Heart left ventricle (tissue), 16 donors: ENCODE data around the gene HPS3. TPM values are rescaled to one million over a fixed set of nuclear protein-coding genes. Genes with fewer than 3 reads are reported as not detected.

Experiments used
- ATAC-seq, 4 donors: fragments of 200-7000 bp; cut with Tn5 transposase; one replicate each; pipeline ENCODE4 v1.9.1; 2020 to 2022; ENCODE audit warnings: moderate library complexity in 4 of 4, mild to moderate bottlenecking in 3 of 4, moderate number of reproducible peaks in 1 of 4
- DNase-seq, 5 donors: peaks; one replicate each; pipeline ENCODE4 v3.0.0-alpha.2; 2020
- H3K27ac ChIP-seq, 12 donors: fragments of 200-600 bp; sonication (generic) in 4 of 12; one replicate each; pipeline versions ENCODE4 v1.5.0 to v1.8.0; 2016 to 2022; ENCODE audit warnings: mild to moderate bottlenecking in 2 of 12
- H3K27me3 ChIP-seq, 9 donors: fragments of 200-600 bp; sonication (generic) in 2 of 9; one replicate each; pipeline versions ENCODE4 v1.5.1 to v1.8.0; 2016 to 2022; ENCODE audit warnings: mild to moderate bottlenecking in 3 of 9
- H3K36me3 ChIP-seq, 9 donors: fragments of 200-600 bp; sonication (generic) in 2 of 9; one replicate each; pipeline versions ENCODE4 v1.5.0 to v1.8.0; 2018 to 2022; ENCODE audit warnings: mild to moderate bottlenecking in 2 of 9
- H3K4me1 ChIP-seq, 12 donors: fragments of 200-600 bp; sonication (generic) in 4 of 12; one replicate each; pipeline versions ENCODE4 v1.5.0 to v1.8.0; 2016 to 2022; ENCODE audit warnings: mild to moderate bottlenecking in 3 of 12
- H3K4me3 ChIP-seq, 12 donors: fragments of 200-600 bp; sonication (generic) in 4 of 12; one replicate each; pipeline versions ENCODE4 v1.5.0 to v1.8.0; 2017 to 2022; ENCODE audit warnings: mild to moderate bottlenecking in 9 of 12, moderate library complexity in 4 of 12
- H3K9me3 ChIP-seq, 12 donors: fragments of 200-600 bp; sonication (generic) in 4 of 12; one replicate each; pipeline versions ENCODE4 v1.5.0 to v1.8.0; 2016 to 2022; ENCODE audit warnings: mild to moderate bottlenecking in 1 of 12
- CTCF ChIP-seq, 12 donors: fragments of 200-600 bp; sonication (generic) in 4 of 12; IDR thresholded peaks; one replicate each; pipeline versions ENCODE4 v1.5.0 to v1.8.0; 2018 to 2022; ENCODE audit warnings: antibody characterized with exemption in 12 of 12, mild to moderate bottlenecking in 5 of 12
- POLR2A ChIP-seq, 2 donors: fragments of 450-650 bp; IDR thresholded peaks; one replicate each; pipeline ENCODE4 v1.6.1; 2017; ENCODE audit warnings: antibody characterized with exemption in 2 of 2, mild to moderate bottlenecking in 2 of 2, moderate library complexity in 2 of 2
- WGBS, 4 donors: extraction: QIAGEN DNeasy Blood & Tissue Kit in 2 of 4; methylation state at CpG; one replicate each; pipeline versions ENCODE4 v1.1.5 to v1.1.7; 2013 to 2018; 5-methylcytosine and 5-hydroxymethylcytosine counted together
- intact Hi-C, 10 donors: fragments of 100-400 bp; cut with DNase I; formaldehyde crosslinking; loops; one replicate each; pipeline versions ENCODE4 v1.11.1 to v1.14.2; 2022
- polyA plus RNA-seq, 2 donors: library from polyadenylated mRNA; stranded (reverse); fragments of 200-250 nt; gene quantifications; one replicate each; pipeline ENCODE4 v1.2.3, GENCODE V29; 2013
- total RNA-seq, 9 donors: library from RNA; depleted of rRNA in 2 of 9; stranded (reverse); fragments of >200 nt in 2 of 9; fragmentation: NEBNext Ultra II Directional in 3 of 9; extraction: Animal tissue kit (Norgen Biotek cat#: 25700) in 3 of 9; gene quantifications; one replicate each; pipeline versions ENCODE4 v1.1.0 to v1.2.4, GENCODE V29; 2016 to 2023
- donor health status: ischemic (EF 13 %, LVEDD 7.1; RV severe dilation, severe dysfunction).
- donor health status: healthy with polysubstance abuse.
- donor health status: DM: no; HTN: yes; CAD: no.
- donor health status: DM: no; HTN: no; CAD: no.
- donor health status: ischemic (EF 25% LVEDD 6.9; RV normal size, moderate dysfunction).
- donor health status: ischemic (EF 25% LVEDD 5.7; RV mildly dilated, moderate dysfunction).
- donor health status: healthy.
- donor health status: DM: yes; HTN: yes; CAD: no.
- donor health status: ischemic (EF 35%, LVEDD 5.7; RV mildly dilated, moderate dysfunction).
- donor health status: nonischemic (EF 11% LVEDD 7.7; RV severe dilation, severe dysfunction).
- donor health status: DM: yes; HTN: yes; CAD: no.
- donor health status: PGD.
- donor health status: ischemic (EF 29% LVEDD 5.4; RV normal size, mild dysfunction).
- donor health status: nonischemic (EF 23%, LVEDD 6.1; RV moderate dilation, normal function).

HPS3 gene
- total and polyA plus RNA-seq, 11 donors: 3.0 to 15.6 (median 6.0) TPM

GRCh38 chr3:149114458-149114857 lies 15.0 kb upstream of the HPS3 start:
- Histone ChIP-seq H3K27ac (no peak overlapping the region), H3K4me1 (peaks cover 0 to 10% (median 0%) of the 10 kb centered on the region in 12 donors), H3K9me3 (no peaks in the 10 kb centered on the region), H3K36me3 (no peaks in the 10 kb centered on the region), H3K4me3 (no peak overlapping the region), H3K27me3 (no peaks in the 10 kb centered on the region)
- TF ChIP-seq POLR2A (IDR thresholded peaks at IDR 0.05) (no peak), CTCF (IDR thresholded peaks at IDR 0.05) (no peak)
- DNase-seq (no peak), ATAC-seq (peak in 1 of 4 donors; percentile 65)
- intact Hi-C loops: loop anchor here in 3 of 10 donors (10.0 kb wide), 3 partner anchors 160 to 660 kb away; no protein-coding TSS in a partner anchor
- 11 to 51% (median 23%) methylated on average over 1 of the region's 1 CpG for WGBS, 4 donors

GRCh38 chr3:149115114-149115513 lies 14.3 kb upstream of the HPS3 start:
- 86 to 90% (median 88%) methylated on average over 5 of the region's 5 CpGs for WGBS, 4 donors
- no peak overlapping the region for H3K27ac ChIP-seq

GRCh38 chr3:149118724-149119123 lies 10.7 kb upstream of the HPS3 start:
- H3K4me1 ChIP-seq: peaks cover 0 to 10% (median 0%) of the 10 kb centered on the region in 12 donors
- TF ChIP-seq CTCF (IDR thresholded peaks at IDR 0.05) (no peak), POLR2A (IDR thresholded peaks at IDR 0.05) (no peak)
- no peak overlapping the region for H3K4me3 ChIP-seq
- intact Hi-C loops: loop anchor here in 5 of 10 donors (5.0 to 10.0 kb wide), 6 partner anchors 161 to 656 kb away; no protein-coding TSS in a partner anchor
- H3K27ac ChIP-seq: no peak overlapping the region
- DNase-seq (no peak), ATAC-seq (no peak)
- WGBS, 4 donors: 88 to 100% (median 90%) methylated on average over 7 to 9 of the region's 9 CpGs
- no peaks in the 10 kb centered on the region for H3K9me3 ChIP-seq
- no peaks in the 10 kb centered on the region for H3K36me3 ChIP-seq
- no peaks in the 10 kb centered on the region for H3K27me3 ChIP-seq

More at GRCh38 chr3:149115114-149115513, 14.3 kb upstream of the HPS3 start:
- Histone ChIP-seq H3K27me3 (no peaks in the 10 kb centered on the region), H3K4me1 (peaks cover 0 to 10% (median 0%) of the 10 kb centered on the region in 12 donors), H3K9me3 (no peaks in the 10 kb centered on the region), H3K36me3 (no peaks in the 10 kb centered on the region), H3K4me3 (no peak overlapping the region)
- TF ChIP-seq CTCF (IDR thresholded peaks at IDR 0.05): no peak
- TF ChIP-seq POLR2A (IDR thresholded peaks at IDR 0.05): no peak
- no peak for ATAC-seq
- no peak for DNase-seq
- intact Hi-C loops: loop anchor here in 5 of 10 donors (5.0 to 10.0 kb wide), 6 partner anchors 158 to 660 kb away; no protein-coding TSS in a partner anchor

- 88 to 97% (median 96%) methylated on average over 1 of the region's 1 CpG for WGBS, 4 donors
- no peak for DNase-seq
- intact Hi-C loops: loop anchor here in 5 of 10 donors (5.0 to 10.0 kb wide), 6 partner anchors 162 to 655 kb away; no protein-coding TSS in a partner anchor
- no peak overlapping the region for H3K27ac ChIP-seq
- H3K4me3 ChIP-seq: no peak overlapping the region
- no peaks in the 10 kb centered on the region for H3K9me3 ChIP-seq
- ATAC-seq: no peak
- H3K27me3 ChIP-seq: no peaks in the 10 kb centered on the region
- TF ChIP-seq CTCF (IDR thresholded peaks at IDR 0.05) (no peak), POLR2A (IDR thresholded peaks at IDR 0.05) (no peak)
- H3K36me3 ChIP-seq: no peaks in the 10 kb centered on the region
- peaks cover 0 to 8% (median 0%) of the 10 kb centered on the region in 12 donors for H3K4me1 ChIP-seq
These were observed 10.0 kb upstream of the HPS3 start for GRCh38 chr3:149119466-149119865.
